GM12892 (cell line): ENCODE data around the gene USP40.

Source experiments
- DNase-seq: peaks from one replicate; pipeline ENCODE4 v3.0.0; 2011; ENCODE audit not compliant: insufficient read length
- FAIRE-seq: peaks from 2 replicates; lab custom pipeline; 2011; peaks lifted over from hg19 to GRCh38; lab: Jason Lieb, UNC
- POLR2A ChIP-seq: IDR thresholded peaks from 2 replicates; pipeline ENCODE4 v1.6.1; 2011; ENCODE audit warnings: low read depth, low read length, control low read depth
- POLR2AphosphoS5 ChIP-seq: IDR thresholded peaks from 2 replicates; pipeline ENCODE4 v1.6.1; 2011; ENCODE audit warnings: low read depth, low read length, control low read depth
- TAF1 ChIP-seq: IDR thresholded peaks from 2 replicates; pipeline ENCODE4 v1.6.1; 2011; ENCODE audit warnings: low read depth, mild to moderate bottlenecking, control low read depth, low read length, borderline replicate concordance

Gene USP40

DNA sequence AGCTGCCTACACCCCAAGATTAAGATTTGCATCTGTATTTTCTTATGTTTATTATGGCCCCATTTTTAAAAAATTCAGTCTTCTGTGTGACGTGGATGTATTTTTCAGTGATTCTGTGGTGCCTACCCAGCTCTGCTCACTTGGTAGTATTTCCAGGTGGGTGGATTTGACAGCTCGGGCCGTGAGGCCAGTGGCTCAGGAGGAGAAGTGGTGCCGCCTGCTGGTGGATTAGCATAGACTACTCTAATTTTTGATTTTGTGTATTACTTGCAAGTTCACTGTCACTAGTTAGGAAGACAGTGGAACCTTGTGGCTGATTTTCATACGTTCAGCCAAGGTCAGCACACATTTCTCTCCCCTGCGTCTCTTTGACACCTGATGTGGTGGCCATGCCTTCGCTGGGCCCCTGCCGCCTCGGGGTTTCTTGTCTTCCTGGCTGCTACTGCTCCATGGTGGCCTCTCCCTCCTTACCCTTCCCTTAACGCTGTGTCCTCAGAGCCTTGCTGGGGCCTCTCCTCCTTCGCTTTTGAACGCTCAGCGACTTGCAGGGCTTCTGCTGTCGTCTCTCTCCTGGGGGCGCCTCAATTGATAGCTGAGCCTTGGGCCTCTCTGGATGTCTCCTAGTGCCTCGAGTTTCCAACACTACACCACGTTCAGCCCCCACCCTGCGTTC lies 122.9 kb downstream of the USP40 start:
- FAIRE-seq = peak; percentile 95
- TF ChIP-seq POLR2AphosphoS5 (no peak), TAF1 (no peak), POLR2A (no peak)

DNA sequence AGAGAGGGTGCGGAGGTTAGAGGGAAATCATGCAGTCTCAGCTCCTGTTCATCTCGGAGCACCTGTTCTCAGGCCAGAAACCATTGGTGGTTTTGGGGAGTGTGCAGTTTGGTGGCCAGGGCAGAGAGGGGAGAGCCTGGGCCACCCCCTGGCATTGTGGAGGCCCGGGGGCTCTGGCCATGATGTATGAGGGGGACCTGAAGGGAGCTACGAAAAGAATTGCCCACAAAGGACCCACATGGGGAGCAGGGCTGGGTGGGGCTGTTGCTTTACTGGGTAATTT lies 124.6 kb downstream of the USP40 start:
- DNase-seq = no peak
- TF ChIP-seq POLR2AphosphoS5 = no peak
- TF ChIP-seq TAF1 = no peak
- TF ChIP-seq POLR2A = no peak
- no peak for FAIRE-seq

More for the DNA sequence above, 122.9 kb downstream of the USP40 start:
- DNase-seq = peak; percentile 90

DNA sequence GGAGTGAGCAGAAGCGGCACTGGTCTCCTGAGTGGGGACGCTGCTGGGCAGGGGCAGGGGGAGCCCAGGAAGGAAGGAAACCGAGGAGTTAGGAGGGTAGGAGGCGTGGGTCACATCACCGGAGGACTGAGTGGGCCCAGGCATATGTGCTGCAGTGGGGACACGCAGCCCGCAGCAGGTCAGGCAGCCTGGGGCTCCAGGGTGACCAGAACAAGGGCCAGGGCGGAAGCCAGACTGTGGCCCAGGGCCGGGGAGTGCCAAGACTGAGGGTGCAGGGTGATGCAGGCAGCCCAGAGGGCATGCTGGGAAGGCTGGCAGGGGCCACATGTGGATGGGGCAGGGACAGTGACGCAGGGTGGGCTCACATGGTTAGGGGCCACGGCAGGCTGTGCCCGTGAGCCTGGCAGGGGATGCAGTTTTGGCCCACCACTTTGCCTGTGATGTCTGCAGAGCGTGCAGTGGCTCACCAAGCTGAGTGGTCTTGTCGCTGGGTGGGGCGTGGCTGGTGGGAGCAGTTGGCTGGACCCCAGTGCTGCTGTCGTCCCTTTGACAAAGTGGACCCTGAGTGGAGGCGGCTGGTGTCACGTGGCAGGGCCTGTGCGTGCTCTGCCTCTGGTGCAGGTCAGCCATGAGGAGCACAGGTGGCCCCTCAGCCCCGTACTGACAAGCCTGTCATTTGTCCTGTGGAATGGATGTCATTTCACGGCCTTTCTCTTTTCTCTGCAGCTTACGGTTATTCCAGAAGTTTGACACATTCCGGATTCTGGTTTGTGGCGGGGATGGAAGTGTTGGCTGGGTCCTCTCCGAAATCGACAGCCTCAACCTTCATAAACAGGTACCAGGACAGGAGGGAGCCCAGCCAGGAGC lies 125.2 kb downstream of the USP40 start:
- no peak for TF ChIP-seq POLR2A
- TF ChIP-seq TAF1 = no peak
- TF ChIP-seq POLR2AphosphoS5 = no peak
- no peak for FAIRE-seq
- DNase-seq = no peak

DNA sequence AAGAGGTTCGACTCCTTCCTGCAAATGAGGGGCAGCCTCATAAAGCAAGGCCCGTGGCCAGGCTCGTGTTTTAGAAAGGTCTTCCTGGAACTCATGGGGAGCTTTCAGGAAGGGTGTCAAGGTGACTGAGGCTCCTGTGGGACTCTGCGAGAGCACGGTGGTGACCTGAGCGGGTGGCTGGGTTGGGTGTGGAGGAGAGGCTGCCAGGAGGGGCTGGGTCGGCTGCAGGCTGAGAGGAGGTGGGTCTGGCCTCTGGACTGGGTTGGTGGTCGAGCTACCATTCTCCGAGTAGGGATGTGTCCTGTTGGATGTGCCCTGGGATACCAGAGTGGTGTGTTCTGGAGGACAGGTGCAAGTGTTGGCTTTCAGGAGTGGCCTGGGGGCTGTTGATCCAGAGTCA lies 125.9 kb downstream of the USP40 start:
- no peak for DNase-seq
- no peak for TF ChIP-seq TAF1
- no peak for TF ChIP-seq POLR2AphosphoS5
- TF ChIP-seq POLR2A = no peak
- FAIRE-seq = no peak

DNA sequence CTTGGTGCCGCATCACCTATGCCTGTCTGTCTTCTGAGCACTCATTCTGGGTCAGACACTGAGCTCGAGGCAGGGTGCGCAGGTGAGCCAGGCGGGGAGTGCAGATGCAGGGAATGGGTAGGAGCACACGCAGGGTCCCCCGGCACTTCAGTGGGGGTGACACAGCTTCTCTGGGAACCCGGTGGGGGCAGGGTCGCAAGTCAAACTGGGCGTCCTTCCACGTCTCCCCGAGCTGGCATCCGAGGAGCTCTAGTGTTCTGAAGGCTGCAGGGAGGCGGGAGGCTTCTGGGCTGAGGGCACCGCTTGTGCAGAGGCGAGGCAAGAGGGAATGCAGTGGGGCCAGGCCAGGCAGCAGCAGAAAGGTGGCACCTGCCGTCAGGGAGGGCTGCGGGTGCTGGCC lies 126.3 kb downstream of the USP40 start:
- DNase-seq = no peak
- no peak for FAIRE-seq
- TF ChIP-seq POLR2A (no peak), POLR2AphosphoS5 (no peak), TAF1 (no peak)

DNA sequence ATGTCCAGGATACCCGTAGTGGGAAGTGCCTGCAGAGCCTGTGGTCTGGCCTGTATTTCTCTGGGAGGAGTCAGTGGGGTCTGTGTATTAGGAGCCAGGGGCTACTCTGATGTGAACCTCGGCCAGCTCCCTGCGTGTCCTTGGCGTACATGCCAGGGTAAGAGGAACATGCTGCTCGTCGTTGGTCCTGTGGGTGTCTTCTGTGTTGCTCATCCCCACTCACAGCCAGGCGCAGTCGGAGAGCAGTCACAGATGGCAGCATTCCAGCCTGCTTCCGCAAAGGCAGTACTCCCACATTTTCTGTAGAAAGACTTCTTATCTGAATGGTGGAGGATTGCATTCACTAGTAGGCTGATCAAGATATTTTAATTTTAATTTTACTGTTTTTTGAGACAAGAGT lies 127.4 kb downstream of the USP40 start:
- DNase-seq (no peak), FAIRE-seq (no peak)
- TF ChIP-seq TAF1 = no peak
- TF ChIP-seq POLR2AphosphoS5 = no peak
- no peak for TF ChIP-seq POLR2A

DNA sequence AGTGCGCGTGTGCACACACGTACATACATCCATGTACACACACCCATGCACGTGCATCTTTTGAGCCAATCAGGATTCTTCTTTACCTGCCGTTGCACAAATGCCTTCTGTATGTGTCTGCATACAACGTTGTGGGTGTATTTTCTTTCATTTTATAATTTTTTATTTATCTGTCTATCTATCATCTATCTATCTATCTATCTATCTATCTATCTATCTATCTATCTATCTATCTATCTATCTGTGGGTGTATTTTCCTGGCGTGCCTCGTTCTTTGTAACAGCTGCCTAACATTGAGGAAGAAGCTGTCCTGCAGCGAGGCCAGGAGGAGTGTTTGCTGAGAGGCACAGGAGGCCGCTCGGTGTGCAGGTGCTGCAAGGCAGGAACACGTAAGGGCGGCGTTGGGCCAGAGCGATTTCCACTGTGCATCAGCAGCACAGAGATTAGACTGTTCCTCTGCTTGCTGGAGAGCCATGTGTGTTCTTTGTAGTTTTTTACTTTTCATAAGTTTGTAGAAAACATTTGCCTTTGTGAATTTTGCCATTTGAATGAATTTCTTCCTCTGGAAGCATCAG lies 127.9 kb downstream of the USP40 start:
- FAIRE-seq (no peak), DNase-seq (no peak)
- TF ChIP-seq TAF1 (no peak), POLR2A (no peak), POLR2AphosphoS5 (no peak)

DNA sequence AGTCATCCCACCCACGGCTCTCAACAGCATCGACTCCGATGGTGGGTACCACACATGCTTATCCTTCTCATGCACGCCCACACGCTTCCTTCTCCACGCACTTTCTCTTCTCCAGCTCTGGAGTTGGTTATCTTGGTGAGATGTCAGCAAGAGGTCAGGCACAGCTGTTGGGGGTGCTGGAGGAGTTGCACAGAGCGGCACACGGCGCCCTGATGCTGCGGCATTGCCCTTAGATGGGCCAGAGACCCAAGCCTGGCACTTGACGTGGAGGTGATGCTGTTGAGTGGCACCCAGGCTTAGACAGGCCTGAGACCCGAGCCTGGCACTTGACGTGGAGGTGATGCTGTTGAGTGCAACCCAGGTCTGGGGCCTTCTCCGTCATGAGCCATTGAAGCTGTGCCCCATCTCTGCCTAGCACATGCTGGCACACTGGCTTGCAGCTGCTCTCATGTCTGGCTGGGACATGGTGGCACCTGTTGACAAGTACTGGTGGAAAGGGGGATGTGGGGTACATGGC lies 129.1 kb downstream of the USP40 start:
- DNase-seq (no peak), FAIRE-seq (no peak)
- TF ChIP-seq POLR2A = no peak
- TF ChIP-seq TAF1 = no peak
- no peak for TF ChIP-seq POLR2AphosphoS5

DNA sequence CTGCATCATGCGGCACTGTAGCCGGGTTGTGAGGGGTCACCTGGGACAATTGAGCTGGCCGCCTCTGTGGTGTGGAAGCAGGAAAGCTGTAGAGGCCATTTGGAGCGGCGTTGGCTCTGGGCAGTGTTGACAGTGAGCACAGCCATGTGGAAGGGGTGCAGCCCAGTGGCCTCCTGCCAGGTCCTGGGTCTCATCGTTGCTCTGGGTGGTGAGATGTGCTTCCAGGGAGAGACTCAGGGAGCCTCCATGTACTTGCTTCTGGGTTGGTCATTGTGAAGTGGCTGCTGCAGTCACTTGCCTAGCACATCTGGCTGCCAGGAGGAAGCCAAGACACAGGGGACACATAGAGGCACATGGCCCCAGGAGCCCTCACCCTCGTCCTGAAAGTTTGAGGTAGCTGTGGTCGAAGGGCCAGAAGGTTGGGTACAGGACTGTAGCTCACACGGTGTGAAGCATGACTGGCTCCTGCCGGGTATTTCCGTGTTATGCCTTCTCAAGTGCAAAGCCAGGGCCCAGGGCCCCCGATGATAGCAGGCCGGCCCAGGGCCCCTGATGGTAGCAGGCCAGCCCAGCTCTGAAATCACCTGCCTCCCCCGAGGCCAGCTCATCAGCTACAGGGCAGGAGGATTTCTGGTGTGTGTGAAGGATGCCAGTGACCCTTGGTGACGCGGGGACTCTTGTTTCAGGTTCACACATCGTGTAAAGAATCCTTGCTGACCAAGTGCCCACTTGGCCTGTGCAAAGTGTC lies 129.7 kb downstream of the USP40 start:
- TF ChIP-seq TAF1 (no peak), POLR2AphosphoS5 (no peak), POLR2A (no peak)
- DNase-seq (no peak), FAIRE-seq (no peak)

DNA sequence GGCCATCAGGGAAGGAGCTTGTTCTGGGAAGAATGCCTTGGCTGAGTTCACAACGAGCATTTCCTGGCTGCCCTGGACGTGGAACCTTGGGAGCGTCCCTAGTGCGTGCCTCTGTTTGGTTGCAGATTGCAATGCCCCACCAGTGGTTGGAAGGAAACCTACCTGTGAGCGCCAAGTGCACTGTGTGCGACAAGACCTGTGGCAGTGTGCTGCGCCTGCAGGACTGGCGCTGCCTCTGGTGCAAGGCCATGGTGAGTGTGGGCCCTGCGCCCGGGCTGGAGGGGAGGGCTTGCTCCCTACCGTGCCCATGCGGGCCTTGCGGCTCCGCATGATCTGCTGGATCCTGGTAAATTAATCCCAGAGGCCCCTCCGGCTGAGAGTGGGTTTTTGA lies 130.4 kb downstream of the USP40 start:
- no peak for TF ChIP-seq POLR2AphosphoS5
- no peak for TF ChIP-seq TAF1
- TF ChIP-seq POLR2A = no peak
- no peak for FAIRE-seq
- DNase-seq = no peak

DNA sequence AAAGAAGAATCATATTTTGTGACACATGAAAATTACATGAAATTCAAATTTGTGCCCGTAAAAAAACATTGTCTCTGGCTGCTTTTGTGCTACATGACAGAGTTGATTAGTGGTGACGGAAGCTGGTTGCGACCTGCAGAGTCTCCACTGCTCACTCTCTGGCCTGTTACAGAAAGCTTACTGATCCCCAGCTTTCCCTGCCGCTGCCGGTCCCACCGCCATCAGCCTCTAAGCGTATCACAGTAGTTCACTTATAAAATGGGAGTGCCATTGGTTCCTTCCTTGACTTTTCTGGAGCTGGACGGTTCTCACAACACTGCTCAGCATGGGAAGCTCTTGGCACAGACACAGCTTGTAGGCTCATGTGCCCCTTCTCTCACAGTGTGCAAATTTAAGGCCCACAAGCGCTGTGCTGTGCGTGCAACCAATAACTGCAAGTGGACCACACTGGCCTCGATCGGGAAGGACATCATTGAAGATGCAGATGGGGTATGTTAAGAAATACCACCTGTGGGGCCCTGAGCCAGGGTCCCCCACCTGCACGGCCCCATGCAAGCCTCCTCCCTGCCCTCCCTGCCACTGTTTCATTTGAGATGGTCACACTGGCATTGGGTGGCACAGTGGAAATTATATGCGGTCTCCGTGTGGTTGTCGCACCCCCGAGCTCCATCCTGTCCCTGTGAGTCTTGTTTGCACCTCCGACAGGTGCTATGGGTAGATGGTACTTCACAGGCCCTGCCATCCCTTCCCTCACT lies 131.0 kb downstream of the USP40 start:
- no peak for DNase-seq
- TF ChIP-seq POLR2A (no peak), TAF1 (no peak), POLR2AphosphoS5 (no peak)
- FAIRE-seq = no peak
